ENCODE results near the gene MCMBP.
"Not testable (repeated sequence)": the region's sequence is repeated elsewhere in the genome, so short reads cannot be mapped to it uniquely, and the experiment has no call there.

The MCMBP gene, protein sequence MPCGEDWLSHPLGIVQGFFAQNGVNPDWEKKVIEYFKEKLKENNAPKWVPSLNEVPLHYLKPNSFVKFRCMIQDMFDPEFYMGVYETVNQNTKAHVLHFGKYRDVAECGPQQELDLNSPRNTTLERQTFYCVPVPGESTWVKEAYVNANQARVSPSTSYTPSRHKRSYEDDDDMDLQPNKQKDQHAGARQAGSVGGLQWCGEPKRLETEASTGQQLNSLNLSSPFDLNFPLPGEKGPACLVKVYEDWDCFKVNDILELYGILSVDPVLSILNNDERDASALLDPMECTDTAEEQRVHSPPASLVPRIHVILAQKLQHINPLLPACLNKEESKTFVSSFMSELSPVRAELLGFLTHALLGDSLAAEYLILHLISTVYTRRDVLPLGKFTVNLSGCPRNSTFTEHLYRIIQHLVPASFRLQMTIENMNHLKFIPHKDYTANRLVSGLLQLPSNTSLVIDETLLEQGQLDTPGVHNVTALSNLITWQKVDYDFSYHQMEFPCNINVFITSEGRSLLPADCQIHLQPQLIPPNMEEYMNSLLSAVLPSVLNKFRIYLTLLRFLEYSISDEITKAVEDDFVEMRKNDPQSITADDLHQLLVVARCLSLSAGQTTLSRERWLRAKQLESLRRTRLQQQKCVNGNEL

DNA sequence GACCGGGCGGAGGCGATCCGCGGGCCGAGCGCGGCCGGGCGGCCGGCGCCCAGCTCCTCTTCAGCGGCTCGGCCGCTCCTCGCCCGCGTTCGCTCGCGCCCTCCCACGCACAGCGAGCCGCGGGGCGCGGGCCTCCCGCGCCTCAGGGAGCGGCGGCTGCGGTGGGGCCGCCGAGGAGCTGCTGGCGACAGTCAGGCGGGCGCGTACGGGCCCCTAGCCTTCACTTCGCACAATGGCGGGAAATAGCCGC lies at the start of gene MCMBP:
Gene MCMBP (minus strand): TSS at position 234 of the 250 bp plus-strand sequence. CDS start 259 bp downstream, outside the sequence.
- H3K4me1 ChIP-seq (ENCODE audit: control insufficient read depth, insufficient read depth, low read length): no peaks in the 10 kb centered on the region; the same call in 1 of the 2 replicates
- no peaks in the 10 kb centered on the region for H3K27me3 ChIP-seq (ENCODE audit: control insufficient read depth, insufficient read depth, low read length)
- H3K9me3 ChIP-seq (ENCODE audit: control insufficient read depth, insufficient read depth, low read length): no peaks in the 10 kb centered on the region
- H3K27ac ChIP-seq (ENCODE audit: low read length): no peak within 1 kb of the TSS
- H3K36me3 ChIP-seq (ENCODE audit: control insufficient read depth, insufficient read depth, low read length): no peaks in the 10 kb centered on the region
- no CpG with 5 or more reads among the region's 42 CpGs for WGBS (ENCODE audit: insufficient coverage, insufficient read length)
- H3K4me3 ChIP-seq (ENCODE audit: low read length): peak within 1 kb of the TSS; percentile 95
- no peak for DNase-seq (ENCODE audit: low read depth, low spot score)

DNA sequence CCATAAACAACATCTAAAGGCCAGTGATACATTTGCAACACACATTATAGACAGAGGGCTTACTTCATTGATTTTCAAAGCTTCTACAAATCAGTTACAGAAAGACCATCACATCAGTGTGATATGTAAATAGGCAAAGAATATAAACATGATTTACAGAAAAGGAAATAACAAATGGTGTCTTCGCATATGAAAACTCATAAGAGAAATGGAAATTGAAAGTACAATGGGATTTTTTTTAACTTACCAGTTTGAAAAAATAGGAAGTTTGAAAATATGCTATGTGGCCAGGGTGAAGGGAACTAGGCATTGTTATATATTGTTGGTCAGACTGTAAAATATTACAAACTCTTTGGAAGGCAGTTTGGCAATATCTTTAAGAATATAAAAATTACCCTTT lies 47.2 kb upstream of the MCMBP start:
- H3K4me3 ChIP-seq (ENCODE audit: low read length): no peak overlapping the region
- H3K27me3 ChIP-seq (ENCODE audit: control insufficient read depth, insufficient read depth, low read length): no peaks in the 10 kb centered on the region
- WGBS (ENCODE audit: insufficient coverage, insufficient read length): no CpG with 5 or more reads among the region's 1 CpG
- no peaks in the 10 kb centered on the region for H3K4me1 ChIP-seq (ENCODE audit: control insufficient read depth, insufficient read depth, low read length)
- DNase-seq (ENCODE audit: low read depth, low spot score): no peak
- H3K27ac ChIP-seq (ENCODE audit: low read length): no peak overlapping the region
- H3K9me3 ChIP-seq (ENCODE audit: control insufficient read depth, insufficient read depth, low read length): no peaks in the 10 kb centered on the region
- H3K36me3 ChIP-seq (ENCODE audit: control insufficient read depth, insufficient read depth, low read length): peaks cover 6% of the 10 kb centered on the region; the same call in 1 of the 2 replicates

DNA sequence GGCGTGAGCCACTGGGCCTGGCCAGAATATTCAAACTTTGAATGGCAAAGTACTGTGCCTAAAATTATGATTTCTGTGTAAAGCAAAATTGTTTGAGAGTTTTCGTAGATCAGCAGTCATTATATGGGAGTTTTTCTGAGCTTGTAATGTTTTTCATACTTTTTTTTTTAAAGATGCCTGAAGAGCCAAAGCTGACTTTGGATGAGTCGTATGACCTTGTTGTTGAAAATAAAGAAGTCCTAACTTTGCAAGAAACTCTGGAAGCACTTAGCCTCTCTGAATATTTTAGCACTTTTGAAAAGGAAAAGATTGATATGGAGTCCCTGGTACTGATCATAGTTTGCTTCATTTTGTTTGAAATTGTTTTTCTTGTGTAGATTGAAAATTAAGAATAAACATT lies 46.6 kb upstream of the MCMBP start:
- no peak overlapping the region for H3K27ac ChIP-seq (ENCODE audit: low read length)
- H3K4me3 ChIP-seq (ENCODE audit: low read length): no peak overlapping the region
- peaks cover 6% of the 10 kb centered on the region; the same call in 1 of the 2 replicates for H3K36me3 ChIP-seq (ENCODE audit: control insufficient read depth, insufficient read depth, low read length)
- WGBS (ENCODE audit: insufficient coverage, insufficient read length): no CpG with 5 or more reads among the region's 3 CpGs
- DNase-seq (ENCODE audit: low read depth, low spot score): no peak
- H3K9me3 ChIP-seq (ENCODE audit: control insufficient read depth, insufficient read depth, low read length): no peaks in the 10 kb centered on the region
- H3K27me3 ChIP-seq (ENCODE audit: control insufficient read depth, insufficient read depth, low read length): no peaks in the 10 kb centered on the region
- no peaks in the 10 kb centered on the region for H3K4me1 ChIP-seq (ENCODE audit: control insufficient read depth, insufficient read depth, low read length)

- Histone ChIP-seq H3K4me3 (ENCODE audit: low read length) (no peak overlapping the region), H3K9me3 (ENCODE audit: control insufficient read depth, insufficient read depth, low read length) (no peaks in the 10 kb centered on the region), H3K27me3 (ENCODE audit: control insufficient read depth, insufficient read depth, low read length) (no peaks in the 10 kb centered on the region), H3K36me3 (ENCODE audit: control insufficient read depth, insufficient read depth, low read length) (peaks cover 6% of the 10 kb centered on the region; the same call in 1 of the 2 replicates), H3K27ac (ENCODE audit: low read length) (no peak overlapping the region), H3K4me1 (ENCODE audit: control insufficient read depth, insufficient read depth, low read length) (no peaks in the 10 kb centered on the region)
- DNase-seq (ENCODE audit: low read depth, low spot score): no peak
- no CpG with 5 or more reads among the region's 3 CpGs for WGBS (ENCODE audit: insufficient coverage, insufficient read length)
Observed at GRCh38 chr10:119917777-119918176, 45.1 kb upstream of the MCMBP start.

DNA sequence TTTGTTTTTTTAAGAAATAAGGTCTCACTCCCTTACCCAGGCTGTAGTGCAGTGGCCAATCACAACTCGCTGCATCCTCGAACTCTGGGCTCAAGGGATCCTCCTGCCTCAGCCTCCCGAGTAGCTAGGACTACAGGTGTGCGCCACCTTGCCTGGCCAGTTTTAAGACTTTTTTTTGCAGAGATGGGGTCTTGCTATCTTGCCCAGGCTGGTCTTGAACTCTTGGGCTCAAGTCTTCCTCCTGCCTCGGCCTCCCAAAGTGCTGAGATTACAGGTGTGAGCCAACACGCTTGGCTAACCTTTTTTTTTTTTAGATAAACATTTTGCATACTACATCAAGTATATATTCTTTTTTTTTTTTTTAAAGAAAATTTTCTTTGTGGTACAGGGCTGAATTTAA lies 38.0 kb upstream of the MCMBP start:
- Histone ChIP-seq H3K36me3 (ENCODE audit: control insufficient read depth, insufficient read depth, low read length) (peaks cover 3% of the 10 kb centered on the region; the same call in 1 of the 2 replicates), H3K4me3 (ENCODE audit: low read length) (no peak overlapping the region), H3K27ac (ENCODE audit: low read length) (no peak overlapping the region), H3K4me1 (ENCODE audit: control insufficient read depth, insufficient read depth, low read length) (no peaks in the 10 kb centered on the region), H3K9me3 (ENCODE audit: control insufficient read depth, insufficient read depth, low read length) (no peaks in the 10 kb centered on the region), H3K27me3 (ENCODE audit: control insufficient read depth, insufficient read depth, low read length) (no peaks in the 10 kb centered on the region)
- WGBS (ENCODE audit: insufficient coverage, insufficient read length): no CpG with 5 or more reads among the region's 6 CpGs
- no peak for DNase-seq (ENCODE audit: low read depth, low spot score)

- no peak overlapping the region for H3K27ac ChIP-seq (ENCODE audit: low read length)
- H3K4me3 ChIP-seq (ENCODE audit: low read length): no peak overlapping the region
- DNase-seq (ENCODE audit: low read depth, low spot score): no peak
- H3K9me3 ChIP-seq (ENCODE audit: control insufficient read depth, insufficient read depth, low read length): no peaks in the 10 kb centered on the region
- peaks cover 10% of the 10 kb centered on the region; the same call in 1 of the 2 replicates for H3K36me3 ChIP-seq (ENCODE audit: control insufficient read depth, insufficient read depth, low read length)
- H3K27me3 ChIP-seq (ENCODE audit: control insufficient read depth, insufficient read depth, low read length): no peaks in the 10 kb centered on the region
- no peaks in the 10 kb centered on the region for H3K4me1 ChIP-seq (ENCODE audit: control insufficient read depth, insufficient read depth, low read length)
Observed at GRCh38 chr10:119908166-119908565, 35.5 kb upstream of the MCMBP start.

GRCh38 chr10:119907695-119908094 lies 35.1 kb upstream of the MCMBP start:
- H3K36me3 ChIP-seq (ENCODE audit: control insufficient read depth, insufficient read depth, low read length): peaks cover 10% of the 10 kb centered on the region; the same call in 1 of the 2 replicates
- WGBS (ENCODE audit: insufficient coverage, insufficient read length): no CpG with 5 or more reads among the region's 7 CpGs
- not testable (repeated sequence) for H3K27ac ChIP-seq (ENCODE audit: low read length); H3K4me3 ChIP-seq (ENCODE audit: low read length); H3K4me1 ChIP-seq (ENCODE audit: control insufficient read depth, insufficient read depth, low read length); DNase-seq (ENCODE audit: low read depth, low spot score); H3K27me3 ChIP-seq (ENCODE audit: control insufficient read depth, insufficient read depth, low read length); H3K9me3 ChIP-seq (ENCODE audit: control insufficient read depth, insufficient read depth, low read length)

DNA sequence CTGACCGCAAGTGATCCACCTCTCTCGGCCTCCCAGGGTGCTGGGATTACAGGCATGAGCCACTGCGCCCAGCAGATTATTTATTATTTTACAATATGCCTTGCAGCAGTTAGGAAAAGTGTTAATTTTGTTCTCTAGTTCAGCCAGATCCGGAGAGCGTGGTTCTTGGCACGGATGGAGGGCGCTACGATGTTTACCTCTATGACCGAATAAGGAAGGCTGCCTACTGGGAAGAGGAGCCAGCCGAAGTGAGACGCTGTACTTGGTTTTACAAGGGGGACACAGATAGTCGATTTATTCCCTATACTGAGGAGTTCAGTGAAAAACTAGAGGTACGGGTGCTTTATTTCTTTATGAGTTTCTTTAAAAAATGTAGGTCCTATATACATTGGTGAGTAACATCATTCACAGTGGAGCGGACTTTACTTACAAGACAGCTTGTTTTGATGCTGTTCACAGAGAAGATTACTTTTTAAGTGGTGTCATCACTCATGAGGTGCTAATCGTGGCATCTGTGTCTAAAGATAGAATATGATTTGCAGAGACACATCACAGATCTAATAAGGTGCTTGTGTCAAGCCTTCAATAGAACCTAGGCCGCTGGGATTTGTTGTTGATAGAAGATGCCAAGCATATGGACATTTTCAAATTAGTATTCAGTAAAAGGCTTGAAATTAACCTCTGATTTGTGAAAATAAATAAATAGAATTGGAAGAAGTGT lies 31.5 kb upstream of the MCMBP start:
- H3K27ac ChIP-seq (ENCODE audit: low read length): no peak overlapping the region

GRCh38 chr10:119898577-119898976 lies 25.9 kb upstream of the MCMBP start:
- H3K36me3 ChIP-seq (ENCODE audit: control insufficient read depth, insufficient read depth, low read length): peaks cover 9% of the 10 kb centered on the region
- no peak for DNase-seq (ENCODE audit: low read depth, low spot score)
- no peak overlapping the region for H3K27ac ChIP-seq (ENCODE audit: low read length)
- no peaks in the 10 kb centered on the region for H3K9me3 ChIP-seq (ENCODE audit: control insufficient read depth, insufficient read depth, low read length)
- no peaks in the 10 kb centered on the region for H3K4me1 ChIP-seq (ENCODE audit: control insufficient read depth, insufficient read depth, low read length)
- no peak overlapping the region for H3K4me3 ChIP-seq (ENCODE audit: low read length)
- WGBS (ENCODE audit: insufficient coverage, insufficient read length): no CpG with 5 or more reads among the region's 4 CpGs
- no peaks in the 10 kb centered on the region; the same call in 1 of the 2 replicates for H3K27me3 ChIP-seq (ENCODE audit: control insufficient read depth, insufficient read depth, low read length)

More for the DNA sequence above, 31.5 kb upstream of the MCMBP start:
- Histone ChIP-seq H3K4me1 (ENCODE audit: control insufficient read depth, insufficient read depth, low read length) (no peaks in the 10 kb centered on the region), H3K4me3 (ENCODE audit: low read length) (no peak overlapping the region), H3K9me3 (ENCODE audit: control insufficient read depth, insufficient read depth, low read length) (no peaks in the 10 kb centered on the region), H3K36me3 (ENCODE audit: control insufficient read depth, insufficient read depth, low read length) (peaks cover 12% of the 10 kb centered on the region; the same call in 1 of the 2 replicates), H3K27me3 (ENCODE audit: control insufficient read depth, insufficient read depth, low read length) (no peaks in the 10 kb centered on the region)
- DNase-seq (ENCODE audit: low read depth, low spot score): no peak
- no CpG with 5 or more reads among the region's 16 CpGs for WGBS (ENCODE audit: insufficient coverage, insufficient read length)

GRCh38 chr10:119896937-119897770 lies 24.5 kb upstream of the MCMBP start:
- 100% methylated on average over 2 of the region's 9 CpGs for WGBS (ENCODE audit: insufficient coverage, insufficient read length)
- no peak overlapping the region for H3K27ac ChIP-seq (ENCODE audit: low read length)
- H3K9me3 ChIP-seq (ENCODE audit: control insufficient read depth, insufficient read depth, low read length): no peaks in the 10 kb centered on the region
- no peak overlapping the region for H3K4me3 ChIP-seq (ENCODE audit: low read length)
- no peak for DNase-seq (ENCODE audit: low read depth, low spot score)
- no peaks in the 10 kb centered on the region; the same call in 1 of the 2 replicates for H3K27me3 ChIP-seq (ENCODE audit: control insufficient read depth, insufficient read depth, low read length)
- peaks cover 6% of the 10 kb centered on the region for H3K36me3 ChIP-seq (ENCODE audit: control insufficient read depth, insufficient read depth, low read length)
- H3K4me1 ChIP-seq (ENCODE audit: control insufficient read depth, insufficient read depth, low read length): no peaks in the 10 kb centered on the region

All from iPS DF 6.9 (cell line).